ENCODE results near the gene HSPB9. TPM values are rescaled to one million over a fixed set of nuclear protein-coding genes. Genes with fewer than 3 reads are reported as not detected.
"Not testable (repeated sequence)": the region's sequence is repeated elsewhere in the genome, so short reads cannot be mapped to it uniquely, and the experiment has no call there.

The HSPB9 gene
- total RNA-seq, 1 donor from 2014 or later: not detected

DNA sequence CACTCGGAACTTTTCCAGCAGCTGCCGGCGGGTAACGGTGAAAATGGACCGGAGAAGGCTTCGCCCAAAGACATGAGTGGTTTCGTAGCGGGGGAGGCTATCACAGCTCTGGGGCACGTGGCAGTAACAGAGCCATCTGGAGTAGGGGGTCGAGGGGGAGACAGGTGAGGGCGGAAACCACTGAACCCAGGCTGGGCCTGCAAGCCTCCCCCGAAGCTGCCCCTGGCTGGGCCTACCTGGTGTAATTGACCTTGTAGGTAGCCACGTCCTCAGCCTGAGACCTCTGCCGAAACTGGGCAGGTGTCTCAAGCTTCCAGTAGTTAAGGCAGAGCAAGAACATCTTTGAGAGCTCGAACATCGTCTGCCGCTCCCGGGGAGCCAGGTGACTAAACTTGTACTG, 3.3 kb upstream of the HSPB9 start:
- DNase-seq (ENCODE audit: low read depth in 2 of 2): no peak

DNA sequence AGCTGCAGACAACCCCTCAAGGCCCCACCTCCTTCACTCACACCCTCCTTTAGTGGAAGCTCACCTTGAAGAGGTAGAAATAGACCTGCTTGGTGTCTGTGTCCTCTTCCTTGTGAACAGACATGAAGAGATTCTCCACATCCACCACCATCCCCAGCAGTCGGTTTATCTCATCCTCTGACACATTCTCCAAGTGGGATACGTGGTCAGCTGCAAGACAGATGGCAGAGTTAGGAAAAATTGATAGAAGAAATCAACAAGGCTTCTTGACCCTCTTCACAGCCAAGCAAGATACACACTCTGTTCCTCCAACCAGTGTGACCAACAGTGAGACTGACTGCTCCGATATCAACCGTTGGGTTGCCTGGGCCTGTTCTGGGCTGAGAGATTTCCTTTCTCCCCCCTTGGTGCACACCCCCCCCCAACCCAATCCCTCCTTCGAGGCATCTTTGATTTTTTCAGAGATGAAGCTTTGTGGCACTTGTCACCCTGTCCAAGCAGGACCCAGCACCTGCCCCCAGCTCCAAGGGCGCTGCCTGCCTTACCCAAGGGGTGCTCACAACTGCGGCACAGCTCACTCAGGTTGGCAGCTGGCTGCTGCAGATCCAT, 2.3 kb upstream of the HSPB9 start:
- no peak for DNase-seq (ENCODE audit: low read depth in 2 of 2)

DNA sequence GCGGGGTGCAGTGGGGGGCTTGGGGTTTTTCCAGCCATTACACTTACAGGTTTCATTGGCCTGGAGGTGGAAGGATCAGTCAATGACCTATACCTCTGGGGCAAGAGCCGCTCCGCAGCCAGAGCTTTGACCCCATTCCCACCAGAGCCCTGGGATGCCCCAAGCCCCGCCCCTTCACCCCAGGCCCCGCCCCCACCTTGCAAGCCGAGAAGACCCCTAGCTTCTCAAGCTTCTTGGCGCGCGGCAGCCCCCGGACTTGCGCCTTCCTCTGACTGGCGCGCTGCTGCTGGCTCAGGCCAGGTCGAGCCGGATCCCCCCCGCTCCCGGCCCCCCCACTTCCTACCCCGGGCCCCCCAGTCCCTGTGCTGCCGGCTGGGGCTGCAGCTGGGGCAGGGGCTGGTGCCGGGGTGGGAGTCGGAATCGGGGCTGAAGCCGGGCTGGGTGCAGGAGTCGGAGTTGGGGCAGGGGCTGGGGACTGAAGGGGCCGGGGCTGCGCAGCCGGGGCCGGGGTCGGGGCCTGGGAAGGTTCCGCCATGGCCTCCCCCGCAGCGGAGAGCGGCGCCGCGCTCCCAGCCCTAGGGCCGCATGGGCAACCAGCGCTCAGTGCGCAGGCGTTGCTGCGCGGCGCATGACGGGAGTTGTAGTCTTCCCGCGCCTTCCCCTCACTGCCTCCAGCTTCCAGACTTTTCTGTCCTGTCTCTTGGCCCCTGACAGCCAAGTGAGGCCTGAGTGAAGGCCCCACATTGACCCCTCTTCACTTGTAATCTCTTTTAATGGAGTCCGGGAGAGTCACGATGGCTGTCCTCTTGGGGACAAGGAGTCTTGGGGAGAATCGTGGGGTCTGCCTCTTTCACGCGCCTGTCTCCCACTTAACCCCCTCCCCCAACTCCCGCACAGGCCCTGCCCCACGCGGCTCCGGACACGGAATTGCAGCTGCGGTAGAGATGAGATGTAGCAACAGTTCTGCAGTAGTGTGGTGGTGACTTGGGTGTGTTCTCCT, 1.5 kb upstream of the HSPB9 start, which contains the start of gene KAT2A:
KAT2A (minus strand) TSS at position 598 of the 1,000 bp plus-strand sequence; CDS start at position 535, 63 bp downstream.
- DNase-seq (ENCODE audit: low read depth in 2 of 2): peak; percentile 78 to 84

DNA sequence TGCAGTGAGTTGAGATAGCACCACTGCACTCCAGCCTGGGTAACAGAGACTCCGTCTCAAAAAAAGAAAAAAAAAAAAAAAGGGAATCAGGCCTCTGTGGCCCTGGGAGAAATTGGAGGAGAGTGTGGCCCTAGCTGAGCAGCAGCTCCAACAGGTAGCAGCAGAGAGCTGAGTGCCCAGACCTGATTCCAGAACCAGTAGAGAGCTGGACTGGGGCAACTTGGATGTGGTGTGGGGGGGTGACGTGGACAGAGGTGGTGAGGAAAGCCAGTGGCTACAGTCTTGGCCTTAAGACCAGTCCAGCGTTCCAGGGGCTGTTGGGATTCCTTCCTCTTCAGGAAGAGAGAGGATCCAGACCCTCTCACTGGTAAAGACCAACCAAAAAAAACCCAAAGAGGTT, 1.7 kb downstream of the HSPB9 start:
- no peak for DNase-seq (ENCODE audit: low read depth in 2 of 2)

DNA sequence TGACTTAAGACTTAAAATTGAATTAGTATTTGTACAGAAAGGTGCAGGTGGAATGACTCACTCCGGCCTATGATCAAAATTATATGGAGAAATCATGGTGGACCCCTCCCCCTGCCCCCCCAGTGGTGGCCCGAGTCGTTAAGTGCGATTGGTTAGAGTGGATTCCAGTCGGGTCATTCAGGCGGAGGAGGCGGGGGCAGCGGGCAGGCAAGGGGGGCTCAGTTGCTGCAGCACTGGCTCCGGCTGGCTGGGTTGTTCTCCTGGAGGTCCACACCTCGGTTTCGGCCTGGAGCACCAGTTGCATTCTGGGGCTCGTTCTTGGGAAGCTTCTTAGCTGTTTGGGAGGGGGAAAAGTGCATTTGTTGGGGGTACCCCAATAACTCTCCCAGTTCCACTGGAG, 3.0 kb downstream of the HSPB9 start:
- no peak for DNase-seq (ENCODE audit: low read depth in 2 of 2)

DNA sequence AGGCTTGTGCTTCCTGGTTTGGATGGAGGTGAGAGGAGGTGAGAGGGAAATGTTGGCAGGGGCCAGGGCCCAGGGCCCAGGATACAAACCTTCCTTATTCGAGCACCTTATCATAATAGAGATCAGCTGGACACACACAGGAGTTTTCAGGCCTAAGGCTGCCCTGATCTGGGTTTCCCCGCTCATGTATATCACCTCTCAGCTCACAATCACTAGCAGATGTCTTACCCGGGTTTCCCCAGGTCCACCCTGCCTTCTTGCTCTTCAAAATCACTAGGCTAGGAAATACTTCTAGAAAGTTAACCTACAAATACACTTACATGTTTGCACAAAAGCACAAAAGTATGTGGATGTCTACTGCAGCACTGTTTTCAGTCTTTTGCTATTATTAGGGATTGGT, 4.2 kb downstream of the HSPB9 start:
- DNase-seq (ENCODE audit: low read depth in 2 of 2): no peak

DNA sequence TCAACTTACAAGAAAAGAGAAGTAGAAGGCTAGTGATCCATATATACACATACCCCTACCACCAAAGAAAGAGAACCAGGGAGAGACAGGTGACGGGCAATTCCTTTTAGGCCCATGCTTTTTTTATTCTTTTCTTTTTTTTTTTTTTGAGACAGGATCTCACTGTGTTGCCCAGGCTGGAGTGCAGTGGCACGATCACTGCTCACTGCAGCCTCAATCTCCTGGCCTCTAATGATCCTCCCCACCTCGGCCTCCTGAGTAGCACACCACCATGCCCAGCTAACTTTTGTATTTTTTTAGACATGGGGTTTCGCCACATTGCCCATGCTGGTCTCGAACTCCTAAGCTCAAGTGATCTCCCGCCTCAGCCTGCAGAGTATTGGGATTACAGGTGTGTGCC, 4.8 kb downstream of the HSPB9 start:
- DNase-seq (ENCODE audit: low read depth in 2 of 2): no peak

DNA sequence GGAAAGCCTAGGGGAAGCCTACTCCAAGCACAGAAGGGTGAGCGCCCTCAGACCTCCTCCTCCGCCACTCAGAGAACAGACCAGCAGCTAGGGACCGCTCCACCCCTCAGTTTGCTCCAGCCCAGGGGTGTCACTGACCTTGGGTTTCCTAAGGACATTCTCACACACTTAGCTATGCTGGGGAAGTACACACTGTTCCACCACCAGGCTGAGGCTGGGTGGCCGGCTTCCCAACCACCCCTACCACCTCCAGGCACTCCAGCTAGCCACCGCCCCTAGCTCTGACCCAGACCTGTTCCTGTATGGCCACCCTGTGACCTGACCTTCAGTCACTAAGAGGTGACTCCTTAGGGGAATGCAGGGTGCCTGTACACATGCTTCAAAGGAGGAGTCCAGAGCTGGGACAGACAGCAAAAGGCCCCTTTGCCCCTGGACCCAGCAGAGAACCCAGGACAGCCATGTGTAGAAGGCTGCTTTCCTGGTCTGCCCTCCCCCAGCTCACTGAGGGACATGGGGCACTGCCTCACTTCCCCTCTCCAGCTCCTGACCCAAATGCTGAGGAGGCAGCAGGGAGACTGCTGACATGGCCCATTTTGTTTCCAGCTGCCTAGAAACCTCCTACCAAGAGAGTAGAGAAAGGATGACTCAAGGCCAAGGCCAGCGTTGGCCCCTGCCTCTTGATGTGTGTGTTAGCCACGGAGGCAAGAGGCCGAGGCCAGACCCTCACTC, 6.7 kb downstream of the HSPB9 start:
- peak in 1 of 2 donors; percentile 56 for DNase-seq (ENCODE audit: low read depth in 2 of 2)

DNA sequence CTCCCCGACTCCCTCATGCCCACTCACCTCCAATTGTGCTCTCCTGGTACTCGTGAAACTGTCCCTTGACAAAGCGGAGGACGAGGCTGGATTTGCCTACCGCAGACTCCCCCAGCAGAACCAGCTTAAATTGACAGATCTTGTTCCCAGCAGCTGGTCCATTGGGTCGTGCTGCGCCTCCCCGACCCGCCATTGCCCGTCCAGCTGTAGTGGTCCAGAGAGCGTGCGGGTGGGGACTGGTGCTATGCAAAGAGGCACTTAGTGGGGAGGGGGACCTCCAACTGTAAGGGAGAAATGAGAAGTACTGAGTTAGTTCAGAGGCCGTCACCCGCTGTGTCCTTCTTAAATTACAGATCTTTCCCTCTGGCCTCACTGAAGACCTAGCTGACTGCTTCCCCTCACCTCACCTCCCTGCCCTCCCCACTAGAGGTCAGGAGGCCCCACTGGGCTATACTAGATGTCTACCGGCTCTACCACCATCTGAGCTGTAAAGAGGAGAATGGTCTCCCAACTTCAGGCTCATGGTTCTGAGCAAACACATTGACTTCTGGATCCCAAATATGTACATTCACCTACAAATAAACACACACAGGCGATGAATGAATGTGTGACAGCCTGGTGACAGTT, 7.8 kb downstream of the HSPB9 start:
- no peak for DNase-seq (ENCODE audit: low read depth in 2 of 2)

DNA sequence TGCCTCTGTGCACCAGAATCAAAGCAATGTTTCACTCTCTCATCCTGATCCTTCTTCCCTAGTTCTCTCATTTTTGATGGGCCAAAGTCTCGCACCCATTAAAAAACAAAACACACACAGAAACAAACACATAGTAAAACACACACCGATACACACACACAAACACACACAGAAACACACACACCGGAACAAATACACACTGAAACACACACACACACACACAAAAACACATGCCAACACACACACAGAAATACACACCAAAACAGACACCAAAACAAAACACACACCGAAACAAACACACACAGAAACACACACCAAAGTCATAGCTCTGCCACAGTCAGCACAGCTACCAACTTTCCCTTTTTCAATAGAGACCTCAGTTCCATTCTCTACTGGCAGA, 8.6 kb downstream of the HSPB9 start:
- DNase-seq (ENCODE audit: low read depth in 2 of 2): no peak

DNA sequence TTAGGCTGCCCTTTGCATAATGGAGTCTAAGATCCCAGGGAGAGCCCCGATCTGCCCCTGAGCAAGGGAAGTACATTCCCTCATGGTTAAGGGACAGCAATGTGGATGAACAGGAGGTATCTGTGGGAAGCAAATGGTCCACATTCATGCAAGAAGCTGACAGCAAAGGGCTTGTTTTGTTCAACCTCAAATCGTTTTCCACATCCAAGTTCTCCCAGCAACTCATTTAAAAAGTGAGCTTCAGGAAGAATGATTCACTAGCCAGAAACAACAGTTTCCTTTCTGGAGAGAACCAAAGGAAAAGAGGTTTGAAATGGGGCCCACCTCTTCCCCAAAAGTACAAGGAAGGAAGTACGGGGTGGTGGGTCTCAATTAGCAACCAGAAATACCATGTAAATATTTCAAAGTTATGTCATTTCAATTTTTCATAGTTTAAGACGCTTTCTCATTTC, 9.4 kb downstream of the HSPB9 start:
- DNase-seq (ENCODE audit: low read depth in 2 of 2): peak; percentile 56 to 89

DNA sequence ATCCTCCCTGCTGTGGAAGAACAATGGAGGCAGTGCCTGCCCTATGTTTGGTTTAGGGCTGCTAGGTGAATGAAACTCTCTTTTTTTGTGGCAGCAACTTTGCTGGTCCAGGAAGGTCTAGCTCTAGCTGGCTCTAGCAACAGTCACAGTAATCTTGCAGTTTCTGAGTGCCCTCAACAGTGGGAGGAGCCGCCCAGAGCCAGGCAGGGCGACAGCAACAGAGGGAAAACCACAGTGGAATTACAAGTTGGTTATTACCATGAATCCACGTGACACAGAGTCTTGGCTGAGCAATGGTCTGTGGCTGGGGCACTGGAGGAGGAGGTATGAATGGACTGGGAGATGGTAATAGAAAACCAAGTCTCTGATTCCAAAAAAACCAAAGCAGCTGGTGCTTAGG, 10.3 kb downstream of the HSPB9 start:
- peak in 1 of 2 donors; percentile 63 for DNase-seq (ENCODE audit: low read depth in 2 of 2)

DNA sequence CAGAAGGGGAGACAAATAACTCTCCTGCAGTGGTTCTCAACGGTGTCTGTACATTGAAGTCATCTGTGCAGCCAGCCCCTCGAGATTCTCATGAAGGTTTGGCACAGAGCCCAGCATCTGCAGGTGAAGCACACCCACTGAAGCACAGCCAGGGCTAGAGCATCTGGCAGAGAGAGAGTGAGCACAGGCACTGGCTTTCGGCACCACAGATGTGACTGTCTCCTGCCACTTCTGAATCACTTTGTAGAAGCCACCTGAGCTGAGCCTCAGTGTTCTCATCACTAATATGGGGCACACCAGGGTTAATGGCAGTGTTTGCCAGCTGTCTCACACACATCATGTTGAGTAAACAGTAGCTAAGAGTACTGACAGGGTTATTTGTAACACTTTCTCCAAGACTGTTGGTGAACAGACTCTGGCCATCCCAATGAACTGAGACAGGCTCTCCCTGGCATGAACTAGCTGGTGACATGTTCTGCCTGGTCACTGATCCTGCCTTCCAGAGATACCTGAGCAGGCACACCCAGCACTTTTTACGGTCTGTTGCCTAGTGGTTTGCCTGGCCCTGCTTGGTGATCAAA, 10.9 kb downstream of the HSPB9 start:
- DNase-seq (ENCODE audit: low read depth in 2 of 2): peak in 1 of 2 donors; percentile 24

DNA sequence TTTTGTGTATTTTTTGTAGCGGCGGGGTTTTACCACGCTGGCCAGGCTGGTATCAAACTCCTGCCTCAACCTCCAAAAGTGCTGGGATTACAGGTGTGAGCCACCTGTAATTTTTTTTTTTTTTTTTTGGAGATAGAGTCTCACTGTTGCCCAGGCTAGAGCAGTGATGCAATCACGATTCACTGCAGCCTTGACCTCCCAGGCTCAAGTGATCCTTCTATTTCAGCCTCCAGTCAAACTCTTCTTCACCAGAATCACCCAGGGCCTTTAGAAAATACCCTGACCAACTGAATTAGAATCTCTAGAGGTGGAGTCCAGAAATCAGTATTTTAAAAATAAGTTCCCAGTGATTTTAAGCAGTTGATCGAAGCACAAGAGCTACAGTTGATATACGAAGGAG, 12.5 kb downstream of the HSPB9 start:
- no peak for DNase-seq (ENCODE audit: low read depth in 2 of 2)

DNA sequence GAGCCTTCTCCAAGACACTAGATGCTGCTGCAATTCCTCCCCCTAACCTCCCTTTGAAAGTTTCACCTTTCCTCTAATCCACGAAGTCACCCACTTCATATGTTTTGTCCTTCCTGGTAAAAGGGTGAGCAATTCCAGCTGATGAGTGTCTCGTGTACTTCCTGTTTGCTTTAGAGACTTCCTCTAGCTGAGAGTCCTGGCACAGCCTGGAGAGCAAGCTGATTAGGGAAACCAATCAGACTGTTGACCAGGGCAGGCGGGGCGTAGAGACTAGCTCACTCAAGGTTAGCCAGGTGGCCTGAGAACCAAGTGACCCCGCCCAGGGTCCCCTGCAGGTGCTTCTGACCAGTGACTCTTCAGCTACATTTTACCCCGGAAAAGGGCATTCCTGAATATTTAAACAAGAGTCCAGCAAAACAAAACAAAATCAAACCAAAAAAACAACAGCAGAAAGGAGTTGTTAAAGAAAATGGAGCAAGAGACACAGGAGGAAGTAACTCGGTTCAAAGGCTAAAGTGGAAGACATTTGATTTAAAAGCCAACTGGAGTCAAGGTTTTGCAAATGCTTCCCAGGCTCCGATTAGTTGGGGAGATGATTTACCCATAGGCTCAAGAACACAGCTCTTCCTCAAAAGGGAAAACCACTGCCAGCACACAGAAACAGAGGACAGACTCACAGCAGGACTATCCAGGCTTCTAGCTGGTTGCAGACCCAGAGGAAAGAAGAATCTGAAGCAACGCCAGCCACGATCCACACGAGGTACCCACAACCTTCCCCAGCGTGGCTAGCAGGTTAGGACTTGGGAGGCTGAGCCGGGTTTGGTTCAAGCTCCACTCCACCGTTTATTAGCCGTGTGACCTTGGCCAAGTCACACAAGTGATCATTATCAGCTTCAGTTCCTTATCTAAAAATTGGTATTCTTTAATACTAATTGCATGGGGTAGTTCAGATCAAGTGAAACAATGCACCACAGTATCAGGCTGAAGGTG, 13.4 kb downstream of the HSPB9 start:
- DNase-seq (ENCODE audit: low read depth in 2 of 2): peak; percentile 90 to 93

DNA sequence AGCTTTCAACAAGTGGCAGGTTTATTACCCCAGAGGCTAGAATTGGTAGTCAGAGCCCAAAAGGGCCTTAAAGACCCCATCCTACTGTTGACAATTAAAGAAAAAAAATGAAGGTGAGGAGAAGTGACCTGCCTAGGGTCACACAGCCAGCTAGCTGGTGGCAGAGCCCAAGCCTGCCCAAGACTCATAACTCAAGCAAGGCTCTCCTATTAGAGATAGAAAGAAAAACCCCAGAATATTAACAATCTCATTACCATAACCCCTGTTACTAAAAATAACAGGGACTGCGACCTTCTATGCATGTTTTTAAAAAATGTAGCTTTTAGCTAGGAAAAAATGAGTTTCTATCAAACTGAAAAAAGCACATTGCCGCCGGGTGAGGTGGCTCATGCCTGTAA, 14.0 kb downstream of the HSPB9 start:
- DNase-seq (ENCODE audit: low read depth in 2 of 2): no peak

DNA sequence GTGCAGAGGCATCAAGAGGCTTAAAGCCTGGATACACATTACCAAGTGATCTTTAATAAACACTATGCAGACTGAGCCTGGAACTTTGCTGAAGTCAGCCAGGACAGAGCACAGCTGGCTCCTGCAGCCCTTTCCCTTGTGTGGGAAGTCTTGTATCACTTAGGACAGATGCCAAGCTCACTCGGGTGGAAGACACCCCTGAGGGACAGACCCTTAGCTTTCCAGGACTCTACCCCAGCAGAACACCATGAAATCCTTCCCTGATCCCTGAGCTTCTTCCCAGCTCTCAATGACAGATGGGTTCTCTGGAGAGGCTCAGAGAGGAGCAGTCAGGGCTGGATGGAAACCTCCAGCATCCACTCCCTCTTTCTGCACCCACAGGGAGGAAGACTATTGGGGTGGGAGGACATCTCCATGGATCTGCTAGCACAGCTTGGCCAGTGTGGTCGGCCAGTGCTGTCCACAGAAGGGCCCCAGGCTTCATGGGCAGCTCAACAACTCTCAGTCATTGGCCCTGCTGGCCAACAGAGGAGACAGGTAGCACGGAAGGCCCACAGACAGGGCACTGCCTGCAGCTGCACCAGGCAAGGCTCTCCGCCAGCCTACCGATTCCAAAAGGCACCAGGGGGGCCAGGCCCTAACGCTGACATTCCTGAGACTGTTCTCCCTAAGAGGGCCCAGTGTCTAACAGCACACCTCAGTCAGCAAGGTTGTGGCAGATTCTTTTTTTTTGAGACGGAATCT, 16.3 kb downstream of the HSPB9 start:
- peak in 1 of 2 donors; percentile 21 for DNase-seq (ENCODE audit: low read depth in 2 of 2)

DNA sequence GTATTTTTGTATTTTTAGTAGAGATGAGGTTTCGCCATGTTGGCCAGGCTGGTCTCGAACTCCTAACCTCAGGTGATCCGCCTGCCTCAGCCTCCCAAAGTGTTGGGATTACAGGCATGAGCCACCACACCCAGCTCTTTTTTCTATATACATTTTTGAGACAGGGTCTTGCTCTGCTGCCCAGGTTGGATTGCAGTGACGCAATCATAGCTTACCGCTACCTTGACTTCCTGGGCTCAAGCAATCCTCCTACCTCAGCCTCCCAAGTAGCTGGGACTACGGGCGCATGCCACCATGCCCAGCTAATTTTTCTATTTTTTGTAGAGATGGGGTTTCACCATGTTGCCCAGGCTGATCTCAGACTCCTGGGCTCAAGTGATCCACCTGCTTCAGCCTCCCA, 18.1 kb downstream of the HSPB9 start:
- DNase-seq (ENCODE audit: low read depth in 2 of 2): not testable (repeated sequence)

DNA sequence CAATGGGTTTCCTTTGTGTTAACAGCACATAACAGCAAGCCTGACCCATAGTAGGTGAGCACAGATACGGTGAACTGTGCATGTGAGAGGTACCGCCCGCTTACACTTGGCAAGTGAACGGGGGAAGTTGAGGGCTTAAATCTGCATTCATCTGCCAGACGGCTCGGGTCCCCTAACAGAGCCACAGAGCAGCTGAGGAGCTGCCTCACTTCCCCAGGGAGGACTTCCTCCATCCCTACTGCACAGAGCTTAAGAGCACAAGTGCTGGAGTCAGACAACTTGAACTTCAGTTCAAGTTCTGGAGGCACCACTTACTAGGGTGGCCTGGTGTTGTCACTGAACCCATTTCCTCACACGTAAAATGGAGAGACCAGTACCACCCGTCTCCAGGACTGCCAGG, 18.8 kb downstream of the HSPB9 start:
- DNase-seq (ENCODE audit: low read depth in 2 of 2): no peak

All from lung microvascular endothelial cell (primary cell).